ENCODE data around the gene THAP3.

THAP3 gene

DNA sequence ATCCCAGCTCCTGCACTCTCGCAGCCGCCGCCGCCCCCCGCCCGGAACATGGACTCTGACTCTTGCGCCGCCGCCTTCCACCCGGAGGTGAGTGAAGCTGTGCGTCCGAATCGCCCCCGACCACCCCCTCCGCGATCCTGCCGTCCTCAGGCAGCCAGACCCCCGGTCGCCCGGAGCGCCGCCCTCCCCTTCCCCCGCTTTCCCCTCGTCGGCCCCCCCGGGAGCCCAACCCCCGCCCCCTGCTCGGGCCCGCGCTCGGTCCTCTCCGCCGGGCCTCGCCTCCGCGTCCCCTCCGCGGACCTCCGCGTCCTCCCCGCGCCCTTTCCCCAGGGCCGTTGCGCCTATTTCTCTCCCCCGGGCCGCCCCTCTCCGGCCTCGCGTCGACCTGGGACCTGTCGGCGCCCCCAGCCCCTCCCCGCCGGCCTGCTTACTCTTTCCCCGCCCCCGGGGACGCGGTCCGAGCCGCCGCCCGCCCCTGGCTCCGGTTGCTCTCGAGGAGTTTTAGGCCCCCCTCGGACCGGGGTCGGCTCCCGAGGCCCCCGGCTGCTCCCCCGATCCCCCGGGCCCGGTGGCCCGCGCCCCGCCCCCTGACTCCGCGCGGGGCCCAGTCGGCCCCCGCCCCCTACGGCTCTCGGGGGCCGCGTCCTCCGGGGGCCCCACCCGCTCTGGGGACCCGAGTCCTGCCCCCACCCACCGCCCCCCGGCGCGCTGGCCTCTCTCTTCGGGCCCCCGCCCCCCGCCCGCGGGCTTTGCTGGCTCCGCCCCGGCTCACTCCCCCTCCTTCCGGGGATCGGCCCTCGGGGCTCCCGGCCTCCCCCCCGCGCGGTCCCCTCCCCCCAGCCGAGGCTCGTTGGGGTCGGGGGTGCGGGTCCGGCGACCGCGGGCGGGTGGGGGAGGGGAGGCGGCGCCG, 10.4 kb upstream of the THAP3 start:
- TF ChIP-seq, protein P1, sequence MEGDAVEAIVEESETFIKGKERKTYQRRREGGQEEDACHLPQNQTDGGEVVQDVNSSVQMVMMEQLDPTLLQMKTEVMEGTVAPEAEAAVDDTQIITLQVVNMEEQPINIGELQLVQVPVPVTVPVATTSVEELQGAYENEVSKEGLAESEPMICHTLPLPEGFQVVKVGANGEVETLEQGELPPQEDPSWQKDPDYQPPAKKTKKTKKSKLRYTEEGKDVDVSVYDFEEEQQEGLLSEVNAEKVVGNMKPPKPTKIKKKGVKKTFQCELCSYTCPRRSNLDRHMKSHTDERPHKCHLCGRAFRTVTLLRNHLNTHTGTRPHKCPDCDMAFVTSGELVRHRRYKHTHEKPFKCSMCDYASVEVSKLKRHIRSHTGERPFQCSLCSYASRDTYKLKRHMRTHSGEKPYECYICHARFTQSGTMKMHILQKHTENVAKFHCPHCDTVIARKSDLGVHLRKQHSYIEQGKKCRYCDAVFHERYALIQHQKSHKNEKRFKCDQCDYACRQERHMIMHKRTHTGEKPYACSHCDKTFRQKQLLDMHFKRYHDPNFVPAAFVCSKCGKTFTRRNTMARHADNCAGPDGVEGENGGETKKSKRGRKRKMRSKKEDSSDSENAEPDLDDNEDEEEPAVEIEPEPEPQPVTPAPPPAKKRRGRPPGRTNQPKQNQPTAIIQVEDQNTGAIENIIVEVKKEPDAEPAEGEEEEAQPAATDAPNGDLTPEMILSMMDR (IDR thresholded peaks at IDR 0.05; ENCODE audit: low read length, missing control alignments): no peak
- H3K4me3 ChIP-seq (replicated peaks; ENCODE audit: low read depth, low read length): peak overlapping the region; percentile 68
- peak; percentile 37 for DNase-seq (ENCODE audit: low read depth)

DNA sequence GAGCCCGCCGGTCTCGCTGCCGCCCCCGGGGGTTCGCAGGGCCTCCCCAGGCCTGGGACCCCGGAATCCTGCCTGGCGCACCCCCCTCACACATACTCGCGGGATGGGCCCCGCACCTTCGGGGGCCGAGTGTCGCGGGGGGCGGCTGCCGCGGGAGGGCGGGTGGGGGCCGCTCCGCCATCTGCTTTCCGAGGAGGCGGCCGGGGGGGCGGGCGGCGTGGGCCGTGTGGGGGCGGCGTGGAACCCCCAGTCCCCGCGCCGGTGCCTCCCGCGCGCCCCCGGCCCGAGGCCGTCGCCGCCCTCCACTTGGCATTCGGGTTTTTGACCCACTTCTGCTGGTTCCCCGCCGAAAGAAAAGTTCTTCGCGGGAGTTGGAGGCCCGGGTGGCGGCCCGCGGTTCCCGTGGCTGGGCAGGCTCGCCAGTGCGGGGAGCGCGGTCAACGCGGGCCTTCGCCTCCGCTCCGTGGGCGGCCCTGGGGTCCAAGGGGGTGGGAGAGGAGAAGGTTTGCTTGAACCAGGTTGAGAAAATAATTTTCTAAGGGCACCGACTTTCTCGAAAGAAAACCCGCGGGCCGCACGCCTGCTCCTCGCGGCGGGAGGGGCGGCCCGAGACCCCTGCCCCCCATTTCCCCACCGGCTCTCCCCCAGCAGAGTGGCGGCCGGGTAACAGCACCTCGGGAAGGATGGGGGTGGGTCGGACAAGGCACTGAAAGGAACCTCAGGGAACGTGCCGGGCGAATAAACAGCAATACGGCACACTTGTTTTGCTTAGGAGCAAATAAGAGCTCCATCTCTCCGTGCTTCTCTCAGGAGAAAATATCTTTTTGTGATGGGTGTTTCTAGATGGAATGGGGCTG, 9.5 kb upstream of the THAP3 start:
- H3K4me3 ChIP-seq (replicated peaks; ENCODE audit: low read depth, low read length): peak overlapping the region; percentile 68
- TF ChIP-seq, protein P1 (IDR thresholded peaks at IDR 0.05; ENCODE audit: low read length, missing control alignments): no peak

DNA sequence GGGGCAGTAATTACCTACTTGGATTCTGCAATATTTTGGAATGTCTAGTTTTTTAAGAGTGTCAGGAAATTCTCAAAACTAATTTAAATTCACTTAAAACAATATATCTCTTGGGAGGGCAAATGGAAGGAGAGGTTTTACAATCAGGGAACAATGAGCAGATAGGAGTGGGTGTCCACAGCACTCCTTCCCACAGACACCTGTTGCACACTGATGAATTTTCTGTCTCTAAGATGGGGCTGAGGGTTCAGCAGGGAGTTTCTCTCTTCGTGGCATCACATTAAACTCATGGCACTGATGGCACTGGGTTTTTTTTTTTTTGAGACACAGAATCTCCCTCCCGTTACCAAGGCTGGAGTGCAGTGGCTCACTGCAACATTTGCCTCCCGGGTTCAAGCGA, 5.6 kb upstream of the THAP3 start:
- TF ChIP-seq, protein P1 (IDR thresholded peaks at IDR 0.05; ENCODE audit: low read length, missing control alignments): no peak
- DNase-seq (ENCODE audit: low read depth): no peak

More for the DNA sequence above, 9.5 kb upstream of the THAP3 start:
- peak; percentile 17 for DNase-seq (ENCODE audit: low read depth)

DNA sequence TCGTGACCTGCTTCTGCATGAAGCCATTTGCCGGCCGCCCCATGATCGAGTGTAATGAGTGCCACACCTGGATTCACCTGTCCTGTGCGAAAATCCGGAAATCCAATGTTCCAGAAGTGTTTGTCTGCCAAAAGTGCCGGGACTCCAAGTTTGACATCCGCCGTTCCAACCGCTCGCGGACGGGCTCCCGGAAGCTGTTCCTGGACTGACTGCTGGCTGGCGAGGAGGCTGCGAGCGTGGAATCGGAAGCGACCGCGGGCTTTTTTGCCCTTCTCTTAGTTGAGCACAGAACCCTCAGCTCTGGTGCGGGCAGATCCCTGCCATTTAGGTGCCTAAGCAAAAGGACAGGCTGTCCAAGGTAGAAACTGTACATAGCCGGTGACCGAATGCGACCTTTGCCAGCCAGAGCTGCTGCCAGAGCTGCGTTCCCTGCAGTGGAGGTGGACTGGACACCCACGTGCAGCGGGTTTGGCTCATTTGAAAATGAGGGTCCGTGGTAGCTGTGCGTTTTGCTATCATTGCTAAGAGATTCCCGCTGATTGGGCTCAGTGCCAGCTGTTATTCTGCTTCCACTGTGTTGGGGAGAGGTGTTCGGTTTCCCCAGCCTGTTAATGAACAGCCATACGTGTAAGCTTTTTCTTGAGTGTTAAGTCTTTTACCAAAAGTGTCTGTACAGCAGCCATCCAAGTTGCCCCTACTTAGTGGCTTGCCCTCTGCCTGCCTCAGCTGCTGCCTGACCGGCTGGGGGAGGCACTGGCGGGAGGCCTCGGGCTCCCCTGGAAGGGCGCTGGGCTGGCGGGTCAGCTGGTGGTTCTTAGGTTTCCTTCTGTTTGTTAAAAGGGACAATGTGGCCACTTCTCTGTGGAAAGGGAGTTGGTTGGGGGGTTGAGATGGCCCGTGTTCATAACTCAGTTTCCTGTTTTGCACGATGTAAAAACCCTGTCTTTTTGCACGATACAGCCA, 3.0 kb upstream of the THAP3 start:
- H3K4me3 ChIP-seq (replicated peaks; ENCODE audit: low read depth, low read length): no peak overlapping the region
- TF ChIP-seq, protein P1 (IDR thresholded peaks at IDR 0.05; ENCODE audit: low read length, missing control alignments): no peak
- DNase-seq (ENCODE audit: low read depth): no peak

More for the DNA sequence above, 5.6 kb upstream of the THAP3 start:
- H3K4me3 ChIP-seq (replicated peaks; ENCODE audit: low read depth, low read length): no peak overlapping the region

DNA sequence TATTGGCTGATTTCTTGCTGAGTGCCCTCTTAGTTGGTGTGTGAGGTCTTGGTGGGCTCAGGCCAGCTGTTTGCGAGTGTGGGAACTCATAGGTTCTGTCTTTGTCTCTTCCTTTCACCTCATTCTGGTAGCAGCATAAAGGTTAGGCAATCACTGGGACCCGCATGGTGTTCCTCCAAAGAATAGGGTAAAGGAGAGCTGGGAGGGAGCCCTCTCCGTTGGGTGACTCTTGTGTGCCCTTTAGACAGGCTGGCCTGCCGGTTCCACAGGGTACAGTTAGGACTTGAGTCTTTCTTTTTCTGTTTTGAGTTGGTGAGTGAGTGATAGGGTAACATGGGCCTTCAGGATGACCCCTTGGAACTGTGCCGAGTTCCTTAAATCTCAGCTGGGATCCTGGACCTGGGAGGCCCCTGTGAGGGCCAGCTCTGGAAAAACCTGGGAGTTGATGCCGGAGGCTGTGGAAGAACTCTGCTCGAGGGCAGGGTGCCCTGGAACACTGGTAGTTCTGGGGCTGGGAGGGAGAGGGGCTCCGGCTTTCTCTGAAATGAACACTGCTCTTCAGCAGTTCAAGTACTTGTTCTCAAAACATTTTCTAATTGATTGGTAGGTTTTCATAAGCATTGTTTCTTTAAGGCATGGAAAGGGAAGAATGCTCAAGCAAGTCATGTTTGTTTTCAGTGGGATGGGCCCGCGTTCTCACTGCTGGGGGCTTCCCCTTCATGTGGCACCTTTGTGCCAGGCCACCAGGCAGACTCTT, 2.1 kb upstream of the THAP3 start:
- no peak overlapping the region for H3K4me3 ChIP-seq (replicated peaks; ENCODE audit: low read depth, low read length)
- TF ChIP-seq, protein P1 (IDR thresholded peaks at IDR 0.05; ENCODE audit: low read length, missing control alignments): no peak

More for the DNA sequence above, 2.1 kb upstream of the THAP3 start:
- no peak for DNase-seq (ENCODE audit: low read depth)

Measured in fibroblast of pulmonary artery (primary cell).